ENCODE results near the gene KCNE3. TPM values are rescaled to one million over a fixed set of nuclear protein-coding genes. Genes with fewer than 3 reads are reported as not detected.

Gene KCNE3
- total RNA-seq, 1 experiment from 2014 or later, result 106 TPM

DNA sequence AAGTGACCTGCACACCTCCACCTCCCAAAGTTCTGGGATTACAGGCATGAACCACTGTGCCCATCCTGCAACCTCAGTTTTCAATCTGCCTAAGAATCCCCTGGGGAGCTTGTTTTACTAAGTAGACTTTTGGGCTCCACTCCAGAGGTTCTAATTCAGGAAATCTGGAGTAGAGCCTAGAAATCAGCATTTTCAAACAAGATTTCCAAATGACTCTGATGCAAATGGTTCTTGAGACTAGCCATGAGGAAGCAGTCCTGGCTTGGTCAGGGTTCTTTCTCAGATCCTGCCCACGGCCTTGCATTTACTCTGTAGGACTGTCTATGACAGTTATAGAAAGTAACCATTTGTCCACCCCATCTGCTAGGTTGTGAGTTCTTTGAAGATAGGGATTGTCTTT, 1.6 kb upstream of the KCNE3 start:
- no peaks in the 10 kb centered on the region for H3K27me3 ChIP-seq (replicated peaks; ENCODE audit: insufficient read depth, low read depth, low read length, poor library complexity)
- no peaks in the 10 kb centered on the region for H3K36me3 ChIP-seq (ENCODE audit: insufficient read depth, low read length, poor library complexity, severe bottlenecking)
- intact Hi-C loops (cut with micrococcal nuclease; ENCODE audit: unreplicated experiment), result no loop called here
- no peaks in the 10 kb centered on the region for H3K9me3 ChIP-seq (ENCODE audit: low read depth, low read length, poor library complexity, severe bottlenecking)
- no peak overlapping the region for H3K4me3 ChIP-seq (ENCODE audit: low read depth, low read length, poor library complexity, severe bottlenecking)
- no peak for TF ChIP-seq EZH2 (IDR thresholded peaks at IDR 0.05; ENCODE audit: borderline replicate concordance, low read depth, low read length, poor library complexity, severe bottlenecking)
- DNase-seq (ENCODE audit: low spot score), result peak; percentile 88
- BruUV-seq (replicated peaks), result no TSS peak
- H3K27ac ChIP-seq (ENCODE audit: low read depth, low read length, poor library complexity, severe bottlenecking), result peak overlapping the region; percentile 84
- peaks cover 64% of the 10 kb centered on the region for H3K4me1 ChIP-seq (ENCODE audit: insufficient read depth, low read length, poor library complexity, severe bottlenecking)
- ChIA-PET CTCF (no interaction called here), POLR2A (ENCODE audit: low non-redundant PET) (no interaction called here)

DNA sequence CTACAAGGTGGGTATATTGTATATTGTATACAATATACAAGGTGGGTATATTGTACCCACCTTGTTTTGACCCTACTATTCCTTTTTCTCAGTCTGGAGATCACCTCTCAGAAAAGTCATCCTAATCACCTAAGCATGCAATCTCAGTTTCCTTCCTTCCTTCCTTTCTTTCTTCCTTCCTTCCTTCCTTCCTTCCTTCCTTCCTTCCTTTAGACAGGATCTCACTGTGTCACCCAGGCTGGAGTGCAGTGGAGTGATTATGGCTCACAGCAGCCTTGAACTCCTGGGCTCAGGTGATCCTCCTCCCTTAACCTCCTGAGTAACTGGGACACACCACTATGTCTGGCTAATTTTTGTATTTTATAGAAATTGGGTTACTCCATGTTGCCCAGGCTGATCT, 1.2 kb upstream of the KCNE3 start:
- no peaks in the 10 kb centered on the region for H3K27me3 ChIP-seq (replicated peaks; ENCODE audit: insufficient read depth, low read depth, low read length, poor library complexity)
- no peak for TF ChIP-seq EZH2 (IDR thresholded peaks at IDR 0.05; ENCODE audit: borderline replicate concordance, low read depth, low read length, poor library complexity, severe bottlenecking)
- TF ChIP-seq, protein P1, sequence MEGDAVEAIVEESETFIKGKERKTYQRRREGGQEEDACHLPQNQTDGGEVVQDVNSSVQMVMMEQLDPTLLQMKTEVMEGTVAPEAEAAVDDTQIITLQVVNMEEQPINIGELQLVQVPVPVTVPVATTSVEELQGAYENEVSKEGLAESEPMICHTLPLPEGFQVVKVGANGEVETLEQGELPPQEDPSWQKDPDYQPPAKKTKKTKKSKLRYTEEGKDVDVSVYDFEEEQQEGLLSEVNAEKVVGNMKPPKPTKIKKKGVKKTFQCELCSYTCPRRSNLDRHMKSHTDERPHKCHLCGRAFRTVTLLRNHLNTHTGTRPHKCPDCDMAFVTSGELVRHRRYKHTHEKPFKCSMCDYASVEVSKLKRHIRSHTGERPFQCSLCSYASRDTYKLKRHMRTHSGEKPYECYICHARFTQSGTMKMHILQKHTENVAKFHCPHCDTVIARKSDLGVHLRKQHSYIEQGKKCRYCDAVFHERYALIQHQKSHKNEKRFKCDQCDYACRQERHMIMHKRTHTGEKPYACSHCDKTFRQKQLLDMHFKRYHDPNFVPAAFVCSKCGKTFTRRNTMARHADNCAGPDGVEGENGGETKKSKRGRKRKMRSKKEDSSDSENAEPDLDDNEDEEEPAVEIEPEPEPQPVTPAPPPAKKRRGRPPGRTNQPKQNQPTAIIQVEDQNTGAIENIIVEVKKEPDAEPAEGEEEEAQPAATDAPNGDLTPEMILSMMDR (conservative IDR thresholded peaks at IDR 0.05; ENCODE audit: low read depth, low read length), result no peak
- POLR2A ChIA-PET (ENCODE audit: low non-redundant PET), result no interaction called here
- no TSS peak for BruUV-seq (replicated peaks)
- H3K4me3 ChIP-seq (ENCODE audit: low read depth, low read length, poor library complexity, severe bottlenecking), result no peak overlapping the region
- CTCF ChIA-PET, result no interaction called here
- no peaks in the 10 kb centered on the region for H3K9me3 ChIP-seq (ENCODE audit: low read depth, low read length, poor library complexity, severe bottlenecking)
- H3K36me3 ChIP-seq (ENCODE audit: insufficient read depth, low read length, poor library complexity, severe bottlenecking), result no peaks in the 10 kb centered on the region
- intact Hi-C loops (cut with micrococcal nuclease; ENCODE audit: unreplicated experiment), result no loop called here
- peak; percentile 85 for DNase-seq (ENCODE audit: low spot score)
- H3K27ac ChIP-seq (ENCODE audit: low read depth, low read length, poor library complexity, severe bottlenecking), result peak overlapping the region; percentile 84
- peaks cover 68% of the 10 kb centered on the region for H3K4me1 ChIP-seq (ENCODE audit: insufficient read depth, low read length, poor library complexity, severe bottlenecking)

DNA sequence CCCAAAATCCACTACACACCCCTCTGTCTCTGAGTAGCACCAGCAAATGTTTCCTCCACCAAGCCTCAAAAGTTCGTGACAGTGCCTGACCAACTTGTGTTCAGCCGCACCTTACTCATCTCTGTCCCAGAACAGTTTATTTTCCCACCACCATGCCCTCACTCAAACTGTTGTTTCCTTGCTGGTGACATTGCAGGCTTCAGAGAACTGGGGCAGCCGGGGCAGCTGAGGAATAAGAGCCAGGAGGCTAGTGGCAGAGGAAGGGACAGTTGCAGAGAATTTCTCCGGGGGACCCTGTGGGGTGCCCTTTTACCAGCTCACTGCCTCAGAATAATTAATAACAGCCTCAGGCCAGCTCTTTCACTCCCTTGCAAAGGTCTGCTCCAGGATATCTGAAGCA, 709 bp upstream of the KCNE3 start:
- Histone ChIP-seq H3K4me1 (ENCODE audit: insufficient read depth, low read length, poor library complexity, severe bottlenecking) (peaks cover 73% of the 10 kb centered on the region), H3K27me3 (replicated peaks; ENCODE audit: insufficient read depth, low read depth, low read length, poor library complexity) (no peaks in the 10 kb centered on the region), H3K27ac (ENCODE audit: low read depth, low read length, poor library complexity, severe bottlenecking) (peak overlapping the region; percentile 84), H3K4me3 (ENCODE audit: low read depth, low read length, poor library complexity, severe bottlenecking) (peak overlapping the region; percentile 58), H3K9me3 (ENCODE audit: low read depth, low read length, poor library complexity, severe bottlenecking) (no peaks in the 10 kb centered on the region), H3K36me3 (ENCODE audit: insufficient read depth, low read length, poor library complexity, severe bottlenecking) (peaks cover under 1% of the 10 kb centered on the region)
- peak; percentile 81 for DNase-seq (ENCODE audit: low spot score)
- ChIA-PET POLR2A (ENCODE audit: low non-redundant PET) (no interaction called here), CTCF (no interaction called here)
- intact Hi-C loops (cut with micrococcal nuclease; ENCODE audit: unreplicated experiment), result no loop called here
- TF ChIP-seq, protein P1 (conservative IDR thresholded peaks at IDR 0.05; ENCODE audit: low read depth, low read length), result no peak
- TF ChIP-seq EZH2 (IDR thresholded peaks at IDR 0.05; ENCODE audit: borderline replicate concordance, low read depth, low read length, poor library complexity, severe bottlenecking), result no peak
- BruUV-seq (replicated peaks), result no TSS peak

DNA sequence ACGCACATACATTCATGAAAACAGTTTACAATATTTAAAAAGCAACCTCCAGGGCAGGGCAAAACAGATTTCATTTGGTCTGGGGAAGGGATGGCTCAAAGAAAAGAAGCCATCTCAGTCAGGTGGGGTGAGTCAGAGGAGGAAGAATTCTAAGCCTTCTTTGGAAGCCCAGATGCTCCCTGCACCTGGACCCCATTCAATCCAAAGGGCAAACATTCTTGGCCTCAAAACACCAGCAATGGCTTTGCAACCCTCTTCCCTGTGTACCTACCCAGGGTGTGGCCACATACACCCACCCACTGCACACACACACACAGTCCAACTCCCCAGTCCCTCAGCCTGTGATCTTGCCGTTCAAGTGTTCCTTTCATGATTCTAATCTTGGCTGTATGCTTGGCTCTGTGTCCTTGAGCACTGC, 2.0 kb downstream of the KCNE3 start:
- POLR2A ChIA-PET (ENCODE audit: low non-redundant PET), result interaction anchor here (0.5 kb wide), 1 partner anchor 35 kb away, joined by 8 read pairs; no protein-coding TSS in a partner anchor
- BruUV-seq (replicated peaks), result no TSS peak
- intact Hi-C loops (cut with micrococcal nuclease; ENCODE audit: unreplicated experiment), result no loop called here

More for the DNA sequence above, 2.0 kb downstream of the KCNE3 start:
- TF ChIP-seq, protein P1 (conservative IDR thresholded peaks at IDR 0.05; ENCODE audit: low read depth, low read length), result no peak
- TF ChIP-seq EZH2 (IDR thresholded peaks at IDR 0.05; ENCODE audit: borderline replicate concordance, low read depth, low read length, poor library complexity, severe bottlenecking), result no peak
- Histone ChIP-seq H3K27ac (ENCODE audit: low read depth, low read length, poor library complexity, severe bottlenecking) (peak overlapping the region; percentile 84), H3K27me3 (replicated peaks; ENCODE audit: insufficient read depth, low read depth, low read length, poor library complexity) (no peaks in the 10 kb centered on the region), H3K9me3 (ENCODE audit: low read depth, low read length, poor library complexity, severe bottlenecking) (no peaks in the 10 kb centered on the region), H3K4me1 (ENCODE audit: insufficient read depth, low read length, poor library complexity, severe bottlenecking) (peaks cover 64% of the 10 kb centered on the region), H3K4me3 (ENCODE audit: low read depth, low read length, poor library complexity, severe bottlenecking) (peak overlapping the region; percentile 58), H3K36me3 (ENCODE audit: insufficient read depth, low read length, poor library complexity, severe bottlenecking) (peaks cover 27% of the 10 kb centered on the region)
- no peak for DNase-seq (ENCODE audit: low spot score)
- CTCF ChIA-PET, result no interaction called here
